ENCODE results near the gene GRB10. TPM values are rescaled to one million over a fixed set of nuclear protein-coding genes. Genes with fewer than 3 reads are reported as not detected.

Gene GRB10
- total and polyA plus RNA-seq, 2 of the 8 experiments (the other 6 are each of a cell fraction or from before 2014, with no cell fraction given), result 35.7 to 97.0 TPM

GRCh38 chr7:50662041-50662694, 120.5 kb downstream of the GRB10 start:
- no peak overlapping the region for H3K18ac ChIP-seq (ENCODE audit: extremely low read depth, low read length)
- DNase-seq (ENCODE audit: low read depth in 1 of 2, low spot score in 2 of 2), result no peak
- no peaks in the 10 kb centered on the region for H3K27me3 ChIP-seq (replicated peaks in 1 of 4; ENCODE audit: control insufficient read depth in 3 of 4, extremely low read depth in 1 of 4, insufficient read depth in 3 of 4, low read length in 3 of 4)
- H2BK20ac ChIP-seq (ENCODE audit: low read length), result no peak overlapping the region
- no peaks in the 10 kb centered on the region for H3K23me2 ChIP-seq (ENCODE audit: low read depth, low read length)
- H2BK12ac ChIP-seq (ENCODE audit: low read depth, low read length), result no peak overlapping the region
- no peak overlapping the region for H3K4ac ChIP-seq (replicated peaks; ENCODE audit: insufficient read length, low read depth, low read length)
- H3K4me2 ChIP-seq (ENCODE audit: insufficient read depth in 1 of 2, low read depth in 2 of 2, low read length in 2 of 2), result no peak overlapping the region
- peaks cover 11% of the 10 kb centered on the region for H3K79me1 ChIP-seq (ENCODE audit: low read depth, low read length)
- H2AK5ac ChIP-seq (ENCODE audit: low read depth, low read length), result no peak overlapping the region
- no peaks in the 10 kb centered on the region for H3K4me1 ChIP-seq (replicated peaks in 1 of 4; ENCODE audit: control insufficient read depth in 3 of 4, insufficient read depth in 4 of 4, low read length in 3 of 4)
- no peak overlapping the region for H3K4me3 ChIP-seq (ENCODE audit: extremely low read depth in 1 of 4, insufficient read depth in 2 of 4, low read depth in 3 of 4, low read length in 4 of 4)
- 90% methylated on average over 4 of the region's 4 CpGs; no CpG with 5 or more reads in 1 of the 2 experiments for WGBS, 2 experiments (ENCODE audit: extremely low coverage in 1 of 2, insufficient coverage in 1 of 2, insufficient read length in 1 of 2, insufficient replicate concordance in 2 of 2, low coverage in 1 of 2, low lambda C conversion rate in 2 of 2, missing lambda C conversion rate in 1 of 2)
- H3K14ac ChIP-seq (ENCODE audit: insufficient read length), result no peak overlapping the region
- peaks cover 5% of the 10 kb centered on the region in 2 experiments for H4K20me1 ChIP-seq (replicated peaks in 1 of 2; ENCODE audit: control insufficient read depth in 1 of 2, insufficient read depth in 2 of 2, low read length in 2 of 2)
- peaks cover 0 to 10% (median 6%) of the 10 kb centered on the region in 4 experiments; a peak in 4 of 8 replicates for H3K36me3 ChIP-seq (ENCODE audit: control insufficient read depth in 2 of 4, insufficient read depth in 4 of 4, low read length in 3 of 4)
- H3K56ac ChIP-seq (replicated peaks; ENCODE audit: insufficient read length, low read depth, low read length), result no peak overlapping the region
- H3K9me3 ChIP-seq (ENCODE audit: insufficient read depth in 2 of 2, low read depth in 1 of 2, low read length in 1 of 2), result no peaks in the 10 kb centered on the region
- H2BK120ac ChIP-seq (replicated peaks; ENCODE audit: low read depth, low read length), result no peak overlapping the region
- no peak overlapping the region for H2BK15ac ChIP-seq (ENCODE audit: low read length)
- H3K27ac ChIP-seq (ENCODE audit: low read depth, low read length), result no peak overlapping the region
- H4K5ac ChIP-seq (ENCODE audit: insufficient read length, low read depth, low read length), result no peak overlapping the region
- H4K91ac ChIP-seq (replicated peaks; ENCODE audit: insufficient read length, low read length), result no peak overlapping the region
- no peak for FAIRE-seq
- H3K79me2 ChIP-seq (ENCODE audit: control insufficient read depth in 1 of 2, insufficient read depth in 2 of 2, low read length in 2 of 2), result peaks cover 0 to 9% of the 10 kb centered on the region in 2 experiments; a peak in 1 of 4 replicates
- no peak overlapping the region for H2BK5ac ChIP-seq (ENCODE audit: low read depth, low read length)
- H3K23ac ChIP-seq (ENCODE audit: insufficient read length), result no peak overlapping the region
- no peak overlapping the region for H4K8ac ChIP-seq (ENCODE audit: extremely low read depth, insufficient read depth, low read length)
- TF ChIP-seq PHF8 (conservative IDR thresholded peaks at IDR 0.05; ENCODE audit: low read depth, low read length) (no peak), TAF7 (optimal IDR thresholded peaks at IDR 0.05; ENCODE audit: borderline replicate concordance, low read depth, low read length) (no peak), SIN3A (conservative IDR thresholded peaks at IDR 0.05 in 1 of 2, IDR thresholded peaks at IDR 0.05 in 1 of 2; ENCODE audit: low read depth in 1 of 2, low read length in 2 of 2) (no peak), EP300 (IDR thresholded peaks at IDR 0.05; ENCODE audit: borderline replicate concordance in 1 of 2, low read depth in 2 of 2, low read length in 2 of 2) (no peak), KDM1A (IDR thresholded peaks at IDR 0.05; ENCODE audit: borderline replicate concordance, low read length) (no peak), ZNF274 (IDR thresholded peaks at IDR 0.05; ENCODE audit: borderline replicate concordance, extremely low read depth, low read length) (no peak), RNF2 (IDR thresholded peaks at IDR 0.05; ENCODE audit: borderline replicate concordance, low read depth, low read length, missing control alignments, poor library complexity, severe bottlenecking) (no peak)
- H2AFZ ChIP-seq (ENCODE audit: low read length), result no peak overlapping the region
- ChIA-PET POLR2A (ENCODE audit: partially characterized antibody) (no interaction called here), CTCF (ENCODE audit: partially characterized antibody) (interaction anchor here (1.0 to 3.0 kb wide), 5 partner anchors 13 to 194 kb away, joined by 3 to 8 read pairs (median 4); no protein-coding TSS in a partner anchor)
- no peak overlapping the region for H3K9ac ChIP-seq (replicated peaks in 1 of 4; ENCODE audit: extremely low read depth in 1 of 4, low read depth in 3 of 4, low read length in 3 of 4)

Data from H1 (cell line).